Mesenchymal stem cell (in vitro differentiated cells and primary cell): ENCODE results near the gene PID1.

Experiments used
- DNase-seq: peaks from one replicate; pipeline ENCODE4 v3.0.0-alpha.2; 2013
- H2AFZ ChIP-seq: one replicate; pipeline ENCODE4 v1.6.1; 2013; ENCODE audit warnings: low read depth, mild to moderate bottlenecking, control low read depth, inconsistent platforms, low read length, moderate library complexity
- H2AK5ac ChIP-seq: 2 replicates; pipeline ENCODE4 v1.6.1; 2013; ENCODE audit warnings: low read length, moderate library complexity, mild to moderate bottlenecking, inconsistent platforms; ENCODE audit not compliant: severe bottlenecking
- H2BK120ac ChIP-seq: one replicate; pipeline ENCODE4 v1.6.1; 2013; ENCODE audit warnings: low read depth, mild to moderate bottlenecking, inconsistent platforms, low read length, moderate library complexity
- H2BK12ac ChIP-seq, 2 experiments: one replicate each; pipeline ENCODE4 v1.6.1; 2013; ENCODE audit warnings: inconsistent platforms in 2 of 2, low read length in 2 of 2, mild to moderate bottlenecking in 2 of 2, moderate library complexity in 2 of 2, control low read depth in 1 of 2
- H2BK15ac ChIP-seq: one replicate; pipeline ENCODE4 v1.6.1; 2013; ENCODE audit warnings: mild to moderate bottlenecking, low read depth, inconsistent platforms; ENCODE audit not compliant: poor library complexity, severe bottlenecking
- H2BK5ac ChIP-seq: 2 replicates; pipeline ENCODE4 v1.6.1; 2013; ENCODE audit warnings: low read depth, mild to moderate bottlenecking, low read length, control low read depth, inconsistent platforms; ENCODE audit not compliant: poor library complexity, severe bottlenecking
- H3K14ac ChIP-seq, 2 experiments: one replicate each; pipeline ENCODE4 v1.6.1; 2013; ENCODE audit warnings: inconsistent platforms in 2 of 2, low read length in 2 of 2, control low read depth in 1 of 2, mild to moderate bottlenecking in 1 of 2, moderate library complexity in 1 of 2
- H3K18ac ChIP-seq, 2 experiments: one replicate each; pipeline ENCODE4 v1.6.1; 2013; ENCODE audit warnings: inconsistent platforms in 2 of 2, low read length in 2 of 2, control low read depth in 1 of 2, low read depth in 1 of 2, mild to moderate bottlenecking in 1 of 2
- H3K23ac ChIP-seq, 2 experiments: one replicate each; pipeline ENCODE4 v1.6.1; 2013; ENCODE audit warnings: inconsistent platforms in 2 of 2, low read length in 2 of 2, mild to moderate bottlenecking in 2 of 2, moderate library complexity in 2 of 2, control low read depth in 1 of 2
- H3K27ac ChIP-seq: 2 replicates; pipeline ENCODE4 v1.5.1; 2013; ENCODE audit warnings: mild to moderate bottlenecking, moderate library complexity, low read length, control low read depth, inconsistent platforms; ENCODE audit not compliant: poor library complexity, severe bottlenecking
- H3K27me3 ChIP-seq, 2 experiments: 2 replicates each; pipeline versions ENCODE4 v1.6.1 to v1.7.0; 2013; ENCODE audit warnings: low read length in 2 of 2, mild to moderate bottlenecking in 2 of 2, moderate library complexity in 2 of 2, control low read depth in 1 of 2, inconsistent platforms in 1 of 2; ENCODE audit not compliant: control insufficient read depth in 1 of 2, insufficient read depth in 1 of 2
- H3K36me3 ChIP-seq, 2 experiments: 2 replicates each; pipeline versions ENCODE4 v1.6.1 to v1.7.0; 2013; ENCODE audit warnings: low read length in 2 of 2, control low read depth in 1 of 2, inconsistent platforms in 1 of 2, low read depth in 1 of 2, mild to moderate bottlenecking in 1 of 2; ENCODE audit not compliant: insufficient read depth in 2 of 2, control insufficient read depth in 1 of 2
- H3K4ac ChIP-seq, 2 experiments: one replicate each; pipeline ENCODE4 v1.6.1; 2013; ENCODE audit warnings: inconsistent platforms in 2 of 2, low read length in 2 of 2, mild to moderate bottlenecking in 2 of 2, moderate library complexity in 2 of 2, control low read depth in 1 of 2, low read depth in 1 of 2
- H3K4me1 ChIP-seq: 2 replicates; pipeline ENCODE4 v1.6.1; 2013; ENCODE audit warnings: low read depth, low read length, control low read depth; ENCODE audit not compliant: control insufficient read depth, insufficient read depth
- H3K4me2 ChIP-seq: 2 replicates; pipeline ENCODE4 v1.6.1; 2013; ENCODE audit warnings: low read length, mild to moderate bottlenecking, inconsistent platforms; ENCODE audit not compliant: poor library complexity, severe bottlenecking
- H3K4me3 ChIP-seq, 2 experiments: 2 replicates each; pipeline versions ENCODE4 v1.5.1 to v1.7.0; 2013; ENCODE audit warnings: low read length in 2 of 2, mild to moderate bottlenecking in 2 of 2, control low read depth in 1 of 2, low read depth in 1 of 2; ENCODE audit not compliant: insufficient read depth in 1 of 2
- H3K79me1 ChIP-seq: replicated peaks from 2 replicates; pipeline ENCODE4 v1.6.1; 2013; ENCODE audit warnings: mild to moderate bottlenecking, control low read depth, low read length, inconsistent platforms; ENCODE audit not compliant: poor library complexity, severe bottlenecking
- H3K9ac ChIP-seq: 2 replicates; pipeline ENCODE4 v1.7.0; 2013; ENCODE audit warnings: mild to moderate bottlenecking, low read length, moderate library complexity
- H3K9me3 ChIP-seq: 2 replicates; pipeline ENCODE4 v1.7.0; 2013; ENCODE audit warnings: mild to moderate bottlenecking, low read length; ENCODE audit not compliant: control insufficient read depth
- H4K8ac ChIP-seq: one replicate; pipeline ENCODE4 v1.6.1; 2013; ENCODE audit warnings: inconsistent platforms, mild to moderate bottlenecking, low read length, moderate library complexity
- H4K91ac ChIP-seq: one replicate; pipeline ENCODE4 v1.6.1; 2013; ENCODE audit warnings: mild to moderate bottlenecking, low read length, inconsistent platforms
- WGBS: methylation state at CpG from one replicate; pipeline ENCODE4 v1.1.7; 2013; ENCODE audit warnings: mixed read lengths; 5-methylcytosine and 5-hydroxymethylcytosine counted together

PID1 gene

GRCh38 chr2:229141424-229142025 lies 129.6 kb downstream of the PID1 start:
- Histone ChIP-seq H3K27ac (no peak overlapping the region), H3K36me3 (no peaks in the 10 kb centered on the region), H3K9ac (no peak overlapping the region), H3K4me2 (no peak overlapping the region), H4K91ac (no peak overlapping the region), H2AFZ (no peak overlapping the region), H2BK120ac (no peak overlapping the region), H2BK12ac (no peak overlapping the region), H3K4me1 (no peaks in the 10 kb centered on the region), H3K79me1 (no peaks in the 10 kb centered on the region), H2BK5ac (no peak overlapping the region), H3K14ac (no peak overlapping the region), H3K27me3 (no peaks in the 10 kb centered on the region), H3K9me3 (peaks cover 2% of the 10 kb centered on the region), H4K8ac (no peak overlapping the region), H2BK15ac (no peak overlapping the region), H2AK5ac (no peak overlapping the region), H3K4me3 (no peak overlapping the region), H3K23ac (no peak overlapping the region), H3K4ac (no peak overlapping the region), H3K18ac (no peak overlapping the region)
- WGBS: 55% methylated on average over 2 of the region's 3 CpGs
- DNase-seq: peak; percentile 33

- Histone ChIP-seq H3K79me1 (no peaks in the 10 kb centered on the region), H3K36me3 (no peaks in the 10 kb centered on the region), H3K4me3 (no peak overlapping the region), H3K18ac (no peak overlapping the region), H4K91ac (no peak overlapping the region), H3K4ac (no peak overlapping the region), H3K27ac (no peak overlapping the region), H3K9me3 (no peaks in the 10 kb centered on the region), H2BK15ac (no peak overlapping the region), H2AFZ (no peak overlapping the region), H2BK12ac (no peak overlapping the region), H3K23ac (no peak overlapping the region), H2BK120ac (no peak overlapping the region), H3K9ac (no peak overlapping the region), H3K4me1 (no peaks in the 10 kb centered on the region), H2AK5ac (no peak overlapping the region), H3K14ac (no peak overlapping the region), H4K8ac (no peak overlapping the region), H3K4me2 (no peak overlapping the region), H3K27me3 (no peaks in the 10 kb centered on the region), H2BK5ac (no peak overlapping the region)
- DNase-seq: no peak
- 81% methylated on average over 3 of the region's 3 CpGs for WGBS
These were observed 133.4 kb downstream of the PID1 start for GRCh38 chr2:229137639-229138038.

GRCh38 chr2:229137066-229137465 lies 134.0 kb downstream of the PID1 start:
- Histone ChIP-seq H3K9ac (no peak overlapping the region), H3K23ac (no peak overlapping the region), H2AFZ (no peak overlapping the region), H4K8ac (no peak overlapping the region), H2BK5ac (no peak overlapping the region), H2BK12ac (no peak overlapping the region), H2AK5ac (no peak overlapping the region), H3K4me1 (no peaks in the 10 kb centered on the region), H4K91ac (no peak overlapping the region), H3K9me3 (no peaks in the 10 kb centered on the region), H3K36me3 (no peaks in the 10 kb centered on the region), H2BK15ac (no peak overlapping the region), H3K14ac (no peak overlapping the region), H3K27ac (no peak overlapping the region), H3K79me1 (no peaks in the 10 kb centered on the region), H2BK120ac (no peak overlapping the region), H3K4me2 (no peak overlapping the region), H3K18ac (no peak overlapping the region), H3K4ac (no peak overlapping the region), H3K4me3 (no peak overlapping the region), H3K27me3 (no peaks in the 10 kb centered on the region)
- no peak for DNase-seq
- 83% methylated on average over 2 of the region's 2 CpGs for WGBS

GRCh38 chr2:229133155-229133772 lies 137.8 kb downstream of the PID1 start:
- Histone ChIP-seq H4K91ac (no peak overlapping the region), H3K14ac (no peak overlapping the region), H3K4me3 (no peak overlapping the region), H3K4ac (no peak overlapping the region), H3K9ac (no peak overlapping the region), H2BK5ac (no peak overlapping the region), H2BK12ac (no peak overlapping the region), H2BK15ac (no peak overlapping the region), H2BK120ac (no peak overlapping the region), H3K4me1 (no peaks in the 10 kb centered on the region), H2AK5ac (no peak overlapping the region), H3K9me3 (no peaks in the 10 kb centered on the region), H4K8ac (no peak overlapping the region), H3K27ac (no peak overlapping the region), H3K27me3 (no peaks in the 10 kb centered on the region), H3K79me1 (no peaks in the 10 kb centered on the region), H3K18ac (no peak overlapping the region), H3K36me3 (no peaks in the 10 kb centered on the region), H3K4me2 (no peak overlapping the region), H3K23ac (no peak overlapping the region), H2AFZ (no peak overlapping the region)
- 31% methylated on average over 2 of the region's 5 CpGs for WGBS
- DNase-seq: peak; percentile 36
